ENCODE results near the gene GABBR2. TPM values are rescaled to one million over a fixed set of nuclear protein-coding genes. Genes with fewer than 3 reads are reported as not detected.

The GABBR2 gene
- total RNA-seq, 2 donors from 2014 or later: not detected

DNA sequence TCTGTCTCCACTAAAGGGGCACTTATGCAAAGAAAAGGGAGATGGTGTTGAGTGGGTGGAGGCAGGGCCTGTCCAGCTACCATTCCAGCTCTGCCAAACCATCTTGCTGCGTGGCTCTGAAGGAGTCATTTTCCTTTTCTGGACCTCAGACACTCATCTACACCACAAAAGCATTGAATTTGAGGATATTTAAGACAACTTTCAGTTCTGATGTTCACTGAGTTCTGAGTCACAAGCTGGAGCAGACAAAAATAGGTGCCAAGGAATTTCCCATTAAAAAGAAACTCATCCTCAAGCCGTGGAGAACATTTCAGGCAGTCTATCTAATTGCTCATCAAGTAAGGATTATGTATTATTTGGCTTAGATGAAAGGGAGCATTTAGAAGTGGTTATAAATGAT is 258.2 kb downstream of the GABBR2 start:
- DNase-seq: no peak
- WGBS, 2 donors: 76 to 78% methylated on average over 2 of the region's 2 CpGs
- intact Hi-C loops (cut with DNase I): no loop called here
- no peaks in the 10 kb centered on the region for H3K9me3 ChIP-seq
- no peak for TF ChIP-seq POLR2A (IDR thresholded peaks at IDR 0.05)
- TF ChIP-seq, protein P1, sequence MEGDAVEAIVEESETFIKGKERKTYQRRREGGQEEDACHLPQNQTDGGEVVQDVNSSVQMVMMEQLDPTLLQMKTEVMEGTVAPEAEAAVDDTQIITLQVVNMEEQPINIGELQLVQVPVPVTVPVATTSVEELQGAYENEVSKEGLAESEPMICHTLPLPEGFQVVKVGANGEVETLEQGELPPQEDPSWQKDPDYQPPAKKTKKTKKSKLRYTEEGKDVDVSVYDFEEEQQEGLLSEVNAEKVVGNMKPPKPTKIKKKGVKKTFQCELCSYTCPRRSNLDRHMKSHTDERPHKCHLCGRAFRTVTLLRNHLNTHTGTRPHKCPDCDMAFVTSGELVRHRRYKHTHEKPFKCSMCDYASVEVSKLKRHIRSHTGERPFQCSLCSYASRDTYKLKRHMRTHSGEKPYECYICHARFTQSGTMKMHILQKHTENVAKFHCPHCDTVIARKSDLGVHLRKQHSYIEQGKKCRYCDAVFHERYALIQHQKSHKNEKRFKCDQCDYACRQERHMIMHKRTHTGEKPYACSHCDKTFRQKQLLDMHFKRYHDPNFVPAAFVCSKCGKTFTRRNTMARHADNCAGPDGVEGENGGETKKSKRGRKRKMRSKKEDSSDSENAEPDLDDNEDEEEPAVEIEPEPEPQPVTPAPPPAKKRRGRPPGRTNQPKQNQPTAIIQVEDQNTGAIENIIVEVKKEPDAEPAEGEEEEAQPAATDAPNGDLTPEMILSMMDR (IDR thresholded peaks at IDR 0.05): no peak
- H3K4me1 ChIP-seq: no peaks in the 10 kb centered on the region
- no peak overlapping the region for H3K27ac ChIP-seq
- ATAC-seq: no peak
- H3K36me3 ChIP-seq (replicated peaks in 1 of 2; ENCODE audit: insufficient read depth in 1 of 2, low read depth in 2 of 2): no peaks in the 10 kb centered on the region
- no peaks in the 10 kb centered on the region for H3K27me3 ChIP-seq
- no peak overlapping the region for H3K4me3 ChIP-seq

DNA sequence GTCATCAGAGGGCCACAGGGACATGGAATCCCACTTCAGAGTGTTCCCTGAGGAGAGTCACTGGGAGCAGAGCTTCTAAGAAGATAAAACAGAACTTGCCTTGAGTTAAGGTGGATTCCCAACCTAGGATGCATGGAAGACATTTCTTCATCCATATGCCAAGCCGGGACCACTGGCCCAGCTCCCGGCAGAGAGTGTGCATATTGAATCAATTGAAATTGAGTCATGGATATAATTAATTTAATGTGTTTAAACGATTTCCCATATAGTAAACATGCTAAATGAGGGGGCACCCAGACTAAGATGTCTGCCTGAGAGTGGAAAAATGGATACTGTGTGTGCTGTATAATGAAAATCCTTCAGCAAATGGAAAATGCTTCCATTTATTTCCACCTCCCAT is 258.9 kb downstream of the GABBR2 start:
- DNase-seq (no peak), ATAC-seq (no peak)
- Histone ChIP-seq H3K4me3 (no peak overlapping the region), H3K9me3 (no peaks in the 10 kb centered on the region), H3K27me3 (no peaks in the 10 kb centered on the region), H3K27ac (no peak overlapping the region), H3K4me1 (no peaks in the 10 kb centered on the region), H3K36me3 (replicated peaks in 1 of 2; ENCODE audit: insufficient read depth in 1 of 2, low read depth in 2 of 2) (no peaks in the 10 kb centered on the region)
- intact Hi-C loops (cut with DNase I): no loop called here
- TF ChIP-seq POLR2A (IDR thresholded peaks at IDR 0.05): no peak
- TF ChIP-seq, protein P1 (IDR thresholded peaks at IDR 0.05): no peak
- 78% methylated on average over 3 of the region's 3 CpGs for WGBS, 2 donors

DNA sequence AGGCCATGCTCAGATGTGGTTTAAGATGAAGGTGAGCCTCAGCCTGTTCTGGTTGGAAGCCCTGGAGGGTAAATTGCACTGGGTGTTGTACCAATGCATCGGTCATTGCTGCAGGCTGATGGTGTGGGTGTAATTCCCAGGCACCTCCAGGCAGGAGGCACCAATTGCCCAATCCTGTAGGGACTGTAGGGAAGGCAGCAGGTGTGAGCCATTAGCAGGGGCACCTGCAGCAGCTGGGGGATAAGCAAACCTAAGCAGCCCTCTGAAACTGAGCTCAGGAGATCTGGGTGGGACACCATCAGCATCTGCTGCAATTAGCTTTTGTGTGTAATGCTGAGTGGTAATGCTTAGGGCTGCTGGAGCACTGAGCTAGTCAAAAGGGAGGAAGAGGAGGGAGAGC is 263.2 kb downstream of the GABBR2 start:
- TF ChIP-seq POLR2A (IDR thresholded peaks at IDR 0.05): no peak
- TF ChIP-seq, protein P1 (IDR thresholded peaks at IDR 0.05): no peak
- Histone ChIP-seq H3K9me3 (no peaks in the 10 kb centered on the region), H3K27ac (no peak overlapping the region), H3K4me3 (no peak overlapping the region), H3K36me3 (replicated peaks in 1 of 2; ENCODE audit: insufficient read depth in 1 of 2, low read depth in 2 of 2) (no peaks in the 10 kb centered on the region), H3K27me3 (no peaks in the 10 kb centered on the region), H3K4me1 (no peaks in the 10 kb centered on the region)
- ATAC-seq (no peak), DNase-seq (no peak)
- intact Hi-C loops (cut with DNase I): no loop called here
- WGBS, 2 donors: 29 to 58% methylated on average over 1 of the region's 1 CpG

DNA sequence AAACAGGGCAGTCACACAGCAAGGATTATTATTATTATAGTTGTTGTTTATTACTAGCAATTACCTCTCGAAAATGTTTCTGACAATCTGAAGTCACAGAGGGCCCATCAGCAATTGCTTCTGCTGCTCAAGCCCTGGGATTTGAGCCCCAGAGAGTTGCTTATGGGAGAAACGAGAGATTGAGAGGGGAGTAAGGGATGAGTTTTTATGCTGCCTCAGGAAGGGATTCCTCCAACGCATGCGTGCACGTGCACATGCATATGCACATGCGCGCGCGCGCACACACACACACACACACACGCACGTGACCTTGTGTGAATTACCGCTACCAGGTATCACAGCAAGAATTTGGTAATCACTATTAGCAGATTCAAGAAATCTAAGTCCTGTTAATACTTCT is 264.1 kb downstream of the GABBR2 start:
- intact Hi-C loops (cut with DNase I): no loop called here
- Histone ChIP-seq H3K27me3 (no peaks in the 10 kb centered on the region), H3K4me3 (no peak overlapping the region), H3K4me1 (no peaks in the 10 kb centered on the region), H3K27ac (no peak overlapping the region), H3K36me3 (replicated peaks in 1 of 2; ENCODE audit: insufficient read depth in 1 of 2, low read depth in 2 of 2) (no peaks in the 10 kb centered on the region), H3K9me3 (no peaks in the 10 kb centered on the region)
- 83 to 91% methylated on average over 13 of the region's 13 CpGs for WGBS, 2 donors
- TF ChIP-seq POLR2A (IDR thresholded peaks at IDR 0.05): no peak
- TF ChIP-seq, protein P1 (IDR thresholded peaks at IDR 0.05): no peak
- ATAC-seq (no peak), DNase-seq (no peak)

DNA sequence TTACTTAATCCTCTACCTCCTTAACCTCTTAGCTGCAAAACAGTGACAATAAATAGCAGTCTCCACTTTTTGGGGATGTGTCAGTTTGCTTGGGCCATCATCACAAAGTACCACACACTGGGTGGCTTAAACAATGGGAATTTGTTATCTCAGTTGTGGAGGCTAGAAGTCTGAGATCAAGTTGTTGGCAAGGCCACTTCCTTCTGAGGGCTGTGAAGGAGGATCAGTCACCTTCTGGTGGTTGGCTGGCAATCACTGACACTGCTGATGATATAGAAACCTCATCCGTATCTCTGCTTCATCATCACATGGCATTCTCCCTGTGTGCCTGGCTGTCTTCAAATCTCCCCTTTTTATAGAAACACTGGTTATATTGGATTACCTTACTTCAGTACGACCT is 266.2 kb downstream of the GABBR2 start:
- 64 to 81% methylated on average over 2 of the region's 2 CpGs for WGBS, 2 donors
- DNase-seq: no peak
- Histone ChIP-seq H3K9me3 (no peaks in the 10 kb centered on the region), H3K27me3 (no peaks in the 10 kb centered on the region), H3K36me3 (replicated peaks in 1 of 2; ENCODE audit: insufficient read depth in 1 of 2, low read depth in 2 of 2) (no peaks in the 10 kb centered on the region), H3K27ac (no peak overlapping the region), H3K4me3 (no peak overlapping the region), H3K4me1 (no peaks in the 10 kb centered on the region)
- TF ChIP-seq, protein P1 (IDR thresholded peaks at IDR 0.05): no peak
- no peak for TF ChIP-seq POLR2A (IDR thresholded peaks at IDR 0.05)
- ATAC-seq: no peak
- intact Hi-C loops (cut with DNase I): no loop called here
